A375 (cell line): Measurements from ENCODE around the gene PIP5K1C. TPM values are rescaled to one million over a fixed set of nuclear protein-coding genes. Genes with fewer than 3 reads are reported as not detected.

Experiments
- total RNA-seq: library from RNA; depleted of rRNA; stranded (reverse); fragments of >200 nt; shearing (Covaris generic); gene quantifications from 2 replicates; pipeline ENCODE4 v1.2.3, GENCODE V29; 2014; rRNA removed

PIP5K1C gene
- 9.5 and 11.2 TPM in 2 replicates for total RNA-seq

GRCh38 chr19:3700242-3701032, at the start of gene PIP5K1C:
PIP5K1C (minus strand) TSS chr19:3700468; CDS start chr19:3700390, 78 bp downstream.

GRCh38 chr19:3708207-3708931, 8.1 kb upstream of the PIP5K1C start, which contains the start of gene TJP3:
TJP3 (plus strand) TSS chr19:3708384; CDS start chr19:3728433, 20,049 bp downstream.

GRCh38 chr19:3626473-3627350, 73.6 kb downstream of the PIP5K1C start, which contains the start of gene CACTIN:
CACTIN (minus strand) TSS chr19:3626790; CDS start chr19:3626762, 28 bp downstream.

GRCh38 chr19:3606690-3607289, 93.5 kb downstream of the PIP5K1C start, which contains the start of gene TBXA2R:
TBXA2R (minus strand) TSS chr19:3606875; CDS start chr19:3600634, 6,241 bp downstream.

GRCh38 chr19:3585301-3586126, 114.8 kb downstream of the PIP5K1C start, which contains the start of gene GIPC3:
GIPC3 (plus strand) TSS chr19:3585478; CDS start chr19:3585598, 120 bp downstream.

Other genes starting within 250 kb of the PIP5K1C start
- not detected in 2 replicates for gene SMIM24, start 219.9 kb downstream of the PIP5K1C start, total RNA-seq
- not detected in 2 replicates for gene SMIM44, start 217.0 kb downstream of the PIP5K1C start, total RNA-seq
- gene DOHH, start 199.8 kb downstream of the PIP5K1C start, total RNA-seq: 28.7 and 36.4 TPM in 2 replicates
- 37.2 and 41.3 TPM in 2 replicates for gene FZR1, start 194.2 kb downstream of the PIP5K1C start, total RNA-seq
- not detected in 2 replicates for gene TEKTIP1, start 161.3 kb downstream of the PIP5K1C start, total RNA-seq
- gene MFSD12, start 142.9 kb downstream of the PIP5K1C start, total RNA-seq: 346 and 438 TPM in 2 replicates
- gene HMG20B, start 127.5 kb downstream of the PIP5K1C start, total RNA-seq: 260 and 301 TPM in 2 replicates
- gene GIPC3, start 115.0 kb downstream of the PIP5K1C start, total RNA-seq: not detected in 2 replicates
- 0.32 and 0.87 TPM in 2 replicates for gene TBXA2R, start 93.6 kb downstream of the PIP5K1C start, total RNA-seq
- gene CACTIN, start 73.7 kb downstream of the PIP5K1C start, total RNA-seq: 26.7 and 39.1 TPM in 2 replicates
- 0.03 TPM in 1 of 2 replicates, not detected in the other for gene TJP3, start 7.9 kb upstream of the PIP5K1C start, total RNA-seq
- gene APBA3, start 61.2 kb upstream of the PIP5K1C start, total RNA-seq: 16.6 and 26.4 TPM in 2 replicates
- 135 and 152 TPM in 2 replicates for gene MRPL54, start 62.2 kb upstream of the PIP5K1C start, total RNA-seq
- not detected in 2 replicates for gene RAX2, start 71.8 kb upstream of the PIP5K1C start, total RNA-seq
- gene MATK, start 85.9 kb upstream of the PIP5K1C start, total RNA-seq: not detected in 2 replicates
- gene ZFR2, start 168.6 kb upstream of the PIP5K1C start, total RNA-seq: not detected in 2 replicates
- not detected in 2 replicates for gene ATCAY, start 180.2 kb upstream of the PIP5K1C start, total RNA-seq
- not detected in 2 replicates for gene NMRK2, start 232.6 kb upstream of the PIP5K1C start, total RNA-seq